Measurements from ENCODE around the gene LMTK3. TPM values are rescaled to one million over a fixed set of nuclear protein-coding genes. Genes with fewer than 3 reads are reported as not detected.
A peak's percentile ranks its signal among the peaks of the same experiment; 100 is the strongest.

The LMTK3 gene
- total RNA-seq, 1 experiment from 2014 or later, result under 0.01 TPM

GRCh38 chr19:48473161-48473966 is 38.3 kb downstream of the LMTK3 start:
- no peak for DNase-seq (ENCODE audit: low read depth)

- no peak for DNase-seq (ENCODE audit: low read depth)
These were observed 39.8 kb downstream of the LMTK3 start for GRCh38 chr19:48471836-48472235.

- no peak for DNase-seq (ENCODE audit: low read depth)
These were observed 40.8 kb downstream of the LMTK3 start for GRCh38 chr19:48470856-48471255.

GRCh38 chr19:48469934-48470680 is 41.5 kb downstream of the LMTK3 start:
- no peak for DNase-seq (ENCODE audit: low read depth)

DNA sequence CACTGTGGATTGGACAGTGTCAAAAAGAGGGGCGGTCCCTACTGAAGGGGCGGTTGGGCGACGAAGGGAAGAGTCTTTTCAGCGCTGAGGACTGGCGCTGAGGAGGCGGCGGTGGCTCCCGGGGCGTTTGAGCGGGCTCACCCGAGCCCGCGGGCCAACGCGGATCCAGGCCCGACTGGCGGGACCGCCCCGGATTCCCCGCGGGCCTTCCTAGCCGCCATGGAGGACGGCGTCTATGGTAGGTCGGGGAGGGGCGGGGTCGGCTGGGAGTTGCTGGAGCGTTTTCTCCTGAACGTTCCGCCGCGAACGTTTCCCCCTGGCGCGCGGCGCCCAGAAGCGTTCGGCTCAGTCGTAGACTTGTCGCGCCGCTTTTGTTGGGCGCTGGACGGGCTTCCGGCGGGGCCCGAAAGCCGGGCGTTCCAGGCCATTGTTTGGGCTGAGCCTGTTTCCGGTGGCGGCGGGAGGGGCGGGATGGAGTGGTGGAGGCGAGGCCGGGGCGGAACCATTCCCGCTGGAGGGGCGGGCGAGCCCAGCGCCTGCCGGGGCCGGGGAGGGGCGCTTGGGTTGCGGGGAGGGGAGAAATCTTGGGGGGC is 42.2 kb downstream of the LMTK3 start, which contains the start of gene CYTH2:
TSS of gene CYTH2 (plus strand) at position 81 of the 593 bp plus-strand sequence. CDS start at position 220, 139 bp downstream.
- DNase-seq (ENCODE audit: low read depth), result peak; percentile 89

GRCh38 chr19:48468772-48469288 is 42.8 kb downstream of the LMTK3 start:
- DNase-seq (ENCODE audit: low read depth), result peak; percentile 100

DNA sequence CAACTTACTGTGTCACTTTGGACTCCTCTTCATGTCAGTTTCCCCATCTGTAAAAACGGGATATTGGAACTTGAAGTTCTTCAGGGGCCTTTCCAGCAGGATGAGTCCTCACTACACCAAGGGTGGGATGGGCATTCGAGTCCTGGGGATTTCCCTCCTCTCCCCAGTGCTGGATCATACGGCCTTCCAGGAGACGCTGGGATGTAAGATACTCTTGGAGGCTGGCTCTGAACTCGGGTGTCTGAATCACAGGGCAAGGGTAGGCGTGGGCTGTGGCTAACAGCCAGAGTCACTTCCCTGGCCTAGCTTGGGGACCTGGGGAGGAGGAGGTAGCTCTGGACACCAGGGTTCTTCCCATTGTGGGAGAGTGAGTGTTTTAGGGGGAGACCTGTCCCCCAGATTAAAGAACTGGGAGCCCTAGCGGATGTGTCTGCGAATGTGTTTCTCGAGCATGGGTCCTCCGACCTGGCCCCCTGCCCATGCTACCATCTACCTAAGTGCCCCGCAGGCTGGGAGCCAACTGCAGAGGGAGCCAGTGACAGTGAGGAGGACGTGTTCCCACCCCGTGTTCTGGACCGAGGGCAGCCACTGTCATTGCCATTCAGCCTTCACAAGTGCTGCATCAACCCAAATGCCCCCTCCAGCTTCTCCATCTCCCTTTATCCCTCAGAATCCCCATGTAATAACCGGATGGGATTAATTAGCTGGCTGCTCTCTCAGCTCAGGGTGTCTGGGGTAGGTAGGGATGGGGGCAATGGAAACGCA is 44.9 kb downstream of the LMTK3 start:
- DNase-seq (ENCODE audit: low read depth), result peak; percentile 71

GRCh38 chr19:48465215-48465614 is 46.4 kb downstream of the LMTK3 start:
- DNase-seq (ENCODE audit: low read depth), result no peak

DNA sequence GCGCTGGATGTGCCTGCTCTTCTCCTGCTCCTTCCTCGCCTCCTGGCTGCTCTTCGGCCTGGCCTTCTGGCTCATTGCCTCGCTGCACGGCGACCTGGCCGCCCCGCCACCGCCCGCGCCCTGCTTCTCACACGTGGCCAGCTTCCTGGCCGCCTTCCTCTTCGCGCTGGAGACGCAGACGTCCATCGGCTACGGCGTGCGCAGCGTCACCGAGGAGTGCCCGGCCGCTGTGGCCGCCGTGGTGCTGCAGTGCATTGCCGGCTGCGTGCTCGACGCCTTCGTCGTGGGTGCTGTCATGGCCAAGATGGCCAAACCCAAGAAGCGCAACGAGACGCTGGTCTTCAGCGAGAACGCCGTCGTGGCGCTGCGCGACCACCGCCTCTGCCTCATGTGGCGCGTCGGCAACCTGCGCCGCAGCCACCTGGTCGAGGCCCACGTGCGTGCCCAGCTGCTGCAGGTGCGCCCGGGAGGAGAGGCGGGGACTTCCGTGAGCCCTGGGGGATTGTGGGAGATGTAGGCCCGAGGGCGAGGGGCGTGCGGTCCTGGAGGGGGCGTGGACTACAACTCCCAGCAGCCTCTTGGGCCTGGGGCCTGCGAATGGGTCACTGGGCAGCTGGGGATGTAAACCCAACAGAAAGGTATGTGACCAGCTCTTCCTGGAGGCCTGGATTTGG is 49.5 kb downstream of the LMTK3 start:
- no peak for DNase-seq (ENCODE audit: low read depth)

GRCh38 chr19:48461651-48461981 is 50.0 kb downstream of the LMTK3 start:
- DNase-seq (ENCODE audit: low read depth), result no peak

DNA sequence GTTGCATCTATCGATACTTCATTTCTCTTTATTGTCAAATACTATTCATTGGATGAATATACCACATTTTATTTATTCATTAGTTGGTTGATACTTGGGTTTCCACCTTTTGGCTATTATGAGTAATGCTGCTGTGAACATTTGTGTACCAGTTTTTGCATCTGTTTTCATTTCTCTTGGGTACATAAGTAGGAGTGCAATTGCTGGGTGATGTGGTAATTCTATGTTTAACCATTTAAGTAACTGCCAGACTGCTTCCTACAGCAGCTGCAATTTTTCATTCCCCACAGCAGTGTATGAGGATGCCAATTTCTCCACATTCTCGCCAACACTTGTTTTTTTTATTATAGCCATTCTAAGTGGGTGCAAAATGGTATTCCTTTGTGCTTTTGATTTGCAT is 53.6 kb downstream of the LMTK3 start:
- no peak for DNase-seq (ENCODE audit: low read depth)

DNA sequence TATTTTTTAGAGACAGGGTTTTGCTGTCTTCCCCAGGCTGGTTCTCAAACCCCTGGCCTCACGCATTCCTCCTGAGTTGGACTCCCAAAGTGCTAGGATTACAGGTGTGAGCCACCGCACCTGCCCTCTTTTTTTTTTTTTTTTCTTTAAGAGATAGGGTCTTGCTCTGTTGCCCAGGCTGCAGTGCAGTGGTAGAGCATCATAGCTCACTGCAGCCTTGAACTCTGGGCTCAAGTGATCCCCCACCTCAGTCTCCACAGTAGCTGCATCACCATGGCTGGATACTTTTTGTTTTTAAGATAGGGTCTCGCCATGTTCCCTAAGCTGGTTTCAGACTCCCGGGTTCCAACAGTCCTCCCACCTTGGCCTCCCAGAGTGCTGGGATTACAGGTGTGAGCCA is 54.8 kb downstream of the LMTK3 start:
- no peak for DNase-seq (ENCODE audit: low read depth)

GRCh38 chr19:48455908-48456562 is 55.6 kb downstream of the LMTK3 start:
- no peak for DNase-seq (ENCODE audit: low read depth)

- no peak for DNase-seq (ENCODE audit: low read depth)
These were observed 56.3 kb downstream of the LMTK3 start, which contains the start of gene KCNJ14 for GRCh38 chr19:48455171-48455907. Gene KCNJ14, plus strand, starts transcription at chr19:48455574. Its CDS starts 6,151 bp downstream, at chr19:48461725.

DNA sequence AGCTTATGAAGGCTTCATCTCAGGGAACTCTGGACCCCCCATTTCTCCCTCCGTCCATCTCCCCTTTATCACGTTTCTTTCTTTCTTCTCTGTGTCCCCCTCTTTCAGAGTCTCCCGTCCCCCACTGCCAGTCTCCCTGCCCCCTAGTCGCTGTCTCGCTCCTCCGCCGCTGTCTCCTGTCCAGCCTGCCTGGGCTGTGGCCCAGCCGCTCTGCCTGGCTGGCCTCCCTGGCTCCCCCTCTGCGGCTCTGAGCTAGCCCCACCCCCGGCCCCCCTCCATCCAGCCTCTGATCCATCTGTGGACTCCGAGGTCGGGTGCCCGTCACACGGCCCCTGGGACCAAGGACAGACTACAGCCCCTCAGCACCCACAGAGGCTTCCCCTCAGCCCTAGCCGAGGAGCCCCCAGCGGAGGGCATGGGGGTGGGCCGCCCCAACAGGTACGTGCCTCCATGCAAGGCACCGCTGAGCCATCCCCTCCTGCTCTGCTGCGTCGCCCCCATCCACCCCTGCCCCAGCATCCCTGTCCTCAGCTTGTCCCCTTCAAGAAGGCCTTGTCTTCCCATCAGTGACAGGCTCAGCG is 57.4 kb downstream of the LMTK3 start:
- no peak for DNase-seq (ENCODE audit: low read depth)

DNA sequence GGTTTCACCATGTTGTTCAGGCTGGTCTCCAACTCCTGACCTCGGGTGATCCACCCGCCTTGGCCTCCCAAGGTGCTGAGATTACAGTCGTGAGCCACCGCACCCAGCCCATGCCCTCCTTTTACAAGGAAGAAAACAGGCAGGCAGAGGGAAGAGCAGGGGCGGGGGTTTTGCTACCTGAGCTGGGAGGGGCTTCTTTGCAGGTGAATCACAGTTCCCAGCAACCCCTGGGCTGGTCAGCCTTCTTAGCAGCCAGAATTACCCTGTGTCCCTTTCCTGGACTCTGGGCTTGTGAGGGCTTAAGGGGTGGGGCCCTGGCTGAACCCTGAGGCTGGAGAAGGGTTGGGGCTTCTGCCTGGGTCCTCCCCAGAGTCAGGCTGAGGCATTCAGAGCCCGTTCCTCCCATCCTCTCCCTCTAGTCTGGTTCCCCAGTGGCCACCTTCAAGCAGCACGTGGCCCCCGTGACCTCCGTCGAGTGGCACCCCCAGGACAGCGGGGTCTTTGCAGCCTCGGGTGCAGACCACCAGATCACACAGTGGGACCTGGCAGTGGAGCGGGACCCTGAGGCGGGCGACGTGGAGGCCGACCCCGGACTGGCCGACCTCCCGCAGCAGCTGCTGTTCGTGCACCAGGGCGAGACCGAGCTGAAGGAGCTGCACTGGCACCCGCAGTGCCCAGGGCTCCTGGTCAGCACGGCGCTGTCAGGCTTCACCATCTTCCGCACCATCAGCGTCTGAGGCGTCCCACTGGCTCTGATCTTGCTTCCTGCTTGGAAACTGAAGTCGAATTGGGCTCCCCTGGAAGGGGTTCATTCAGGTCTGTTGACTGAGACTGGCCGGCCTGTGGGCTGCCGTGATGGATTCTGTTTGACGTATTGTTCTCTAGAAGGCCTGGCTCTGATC is 59.1 kb downstream of the LMTK3 start:
- DNase-seq (ENCODE audit: low read depth), result no peak

- DNase-seq (ENCODE audit: low read depth), result no peak
These were observed 60.0 kb downstream of the LMTK3 start for GRCh38 chr19:48451624-48452023.

DNA sequence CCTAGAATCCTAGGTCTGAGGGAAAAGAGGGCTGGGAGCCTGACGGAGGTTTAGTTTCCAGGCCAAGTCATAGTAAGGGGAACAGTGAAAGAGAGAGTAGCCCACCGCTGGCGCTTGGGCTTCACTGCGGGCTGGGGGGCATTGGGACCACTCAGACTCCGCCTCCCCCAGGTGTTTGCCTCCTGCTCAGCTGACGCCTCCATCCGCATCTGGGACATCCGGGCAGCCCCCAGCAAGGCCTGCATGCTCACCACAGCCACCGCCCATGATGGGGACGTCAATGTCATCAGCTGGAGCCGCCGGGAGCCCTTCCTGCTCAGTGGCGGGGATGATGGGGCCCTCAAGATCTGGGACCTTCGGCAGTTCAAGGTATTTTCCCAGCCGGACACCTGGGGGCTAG is 60.8 kb downstream of the LMTK3 start:
- no peak for DNase-seq (ENCODE audit: low read depth)
